Skeletal muscle satellite cell (primary cell): Measurements from ENCODE around the gene ARHGEF16.

Experiments
- H3K27me3 ChIP-seq: 2 replicates; pipeline ENCODE4 v1.7.0; 2013; ENCODE audit warnings: low read length; ENCODE audit not compliant: control insufficient read depth, insufficient read depth
- H3K36me3 ChIP-seq: 2 replicates; pipeline ENCODE4 v1.7.0; 2013; ENCODE audit warnings: mild to moderate bottlenecking, control low read depth, low read length; ENCODE audit not compliant: insufficient read depth
- H3K4me1 ChIP-seq: 2 replicates; pipeline ENCODE4 v1.7.0; 2013; ENCODE audit warnings: low read length; ENCODE audit not compliant: control insufficient read depth, insufficient read depth
- H3K4me2 ChIP-seq: 2 replicates; pipeline ENCODE4 v1.7.0; 2013; ENCODE audit warnings: mild to moderate bottlenecking, low read length
- H3K4me3 ChIP-seq: 2 replicates; pipeline ENCODE4 v1.7.0; 2013; ENCODE audit warnings: low read length
- H3K9ac ChIP-seq: 2 replicates; pipeline ENCODE4 v1.7.0; 2013; ENCODE audit warnings: mild to moderate bottlenecking, low read depth, low read length, moderate library complexity
- H3K9me3 ChIP-seq: replicated peaks from 2 replicates; pipeline ENCODE4 v1.7.0; 2013; ENCODE audit warnings: mild to moderate bottlenecking, control low read depth, low read length

ARHGEF16 gene

DNA sequence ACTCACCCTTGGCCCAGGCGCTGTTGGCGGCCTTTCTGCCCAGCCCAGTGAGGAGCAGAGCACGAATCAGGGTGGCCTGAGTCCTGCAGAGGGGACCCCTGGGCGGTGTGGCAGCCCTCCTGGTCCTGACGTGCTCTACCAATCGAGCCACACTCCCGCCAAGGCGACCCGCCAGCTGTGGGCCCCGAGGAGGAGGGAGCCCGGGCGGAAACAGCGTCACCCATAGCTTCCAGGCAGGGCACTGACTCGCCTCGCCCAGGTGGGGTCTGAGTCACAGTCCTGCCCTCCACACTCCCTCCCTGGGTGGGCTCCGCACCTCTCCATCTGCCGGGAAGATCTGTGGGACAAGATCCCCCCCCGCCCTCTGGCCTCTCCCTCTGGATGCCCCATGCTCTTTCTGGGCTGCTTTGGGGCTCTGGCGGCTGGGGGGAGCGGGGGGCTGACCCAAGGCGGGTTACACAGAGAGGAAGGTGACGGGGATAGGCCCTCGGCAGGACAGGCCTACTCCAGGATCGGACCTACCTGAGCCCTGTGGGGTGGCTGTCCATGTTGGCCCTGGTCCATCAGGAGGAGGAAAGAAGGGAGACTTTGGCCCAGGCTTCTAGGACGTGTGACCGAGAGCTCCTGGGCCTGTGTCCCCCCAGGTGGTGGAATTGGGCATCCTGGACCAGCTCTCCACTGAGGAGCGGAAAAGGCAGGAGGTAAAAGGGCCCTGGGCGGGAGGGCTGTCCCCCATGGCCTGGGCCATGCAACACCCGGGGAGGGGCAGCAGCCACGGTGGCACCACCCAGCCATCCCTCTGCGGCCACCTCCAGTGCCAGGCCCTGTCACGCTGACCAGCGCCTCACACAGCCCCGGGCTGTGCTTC, 14.0 kb downstream of the ARHGEF16 start:
- Histone ChIP-seq H3K4me2 (no peak overlapping the region), H3K27me3 (peaks cover 34% of the 10 kb centered on the region), H3K9me3 (no peaks in the 10 kb centered on the region), H3K36me3 (no peaks in the 10 kb centered on the region), H3K4me1 (peaks cover 15% of the 10 kb centered on the region), H3K9ac (no peak overlapping the region), H3K4me3 (no peak overlapping the region)

DNA sequence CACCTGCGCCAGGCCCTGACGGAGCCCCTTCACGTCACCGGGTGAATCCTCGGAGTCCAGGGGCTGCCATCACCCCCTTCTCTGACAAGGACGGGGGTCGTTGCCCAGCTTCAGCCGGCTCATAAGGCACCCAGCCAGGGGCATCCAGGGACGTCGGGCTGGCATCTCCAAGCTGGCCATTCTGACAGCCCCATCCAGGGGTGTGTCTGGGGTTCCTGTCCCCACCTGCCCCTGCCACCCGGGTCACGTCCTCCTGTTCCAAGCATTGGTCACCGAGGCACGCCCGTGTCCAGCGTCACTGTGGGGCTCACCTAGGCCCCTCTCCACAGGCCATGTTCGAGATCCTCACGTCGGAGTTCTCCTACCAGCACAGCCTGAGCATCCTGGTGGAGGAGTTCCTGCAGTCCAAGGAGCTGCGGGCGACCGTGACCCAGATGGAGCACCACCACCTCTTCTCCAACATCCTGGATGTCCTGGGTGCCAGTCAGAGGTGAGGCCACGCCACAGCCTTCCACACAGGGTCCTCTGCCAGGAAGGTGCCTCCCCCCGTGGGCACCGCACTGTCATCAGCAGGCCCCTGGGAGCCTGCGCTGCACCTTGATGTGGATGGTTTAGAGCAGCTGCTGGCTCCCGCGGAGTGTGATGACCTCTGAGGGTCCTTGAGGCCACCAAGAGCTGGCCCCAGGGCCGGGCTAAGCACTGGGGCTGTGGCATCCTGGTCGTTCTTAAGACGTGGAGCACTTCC, 14.8 kb downstream of the ARHGEF16 start:
- Histone ChIP-seq H3K27me3 (peaks cover 26% of the 10 kb centered on the region), H3K9me3 (no peaks in the 10 kb centered on the region), H3K4me1 (peaks cover 20% of the 10 kb centered on the region), H3K4me2 (no peak overlapping the region), H3K4me3 (no peak overlapping the region), H3K9ac (no peak overlapping the region), H3K36me3 (no peaks in the 10 kb centered on the region)

DNA sequence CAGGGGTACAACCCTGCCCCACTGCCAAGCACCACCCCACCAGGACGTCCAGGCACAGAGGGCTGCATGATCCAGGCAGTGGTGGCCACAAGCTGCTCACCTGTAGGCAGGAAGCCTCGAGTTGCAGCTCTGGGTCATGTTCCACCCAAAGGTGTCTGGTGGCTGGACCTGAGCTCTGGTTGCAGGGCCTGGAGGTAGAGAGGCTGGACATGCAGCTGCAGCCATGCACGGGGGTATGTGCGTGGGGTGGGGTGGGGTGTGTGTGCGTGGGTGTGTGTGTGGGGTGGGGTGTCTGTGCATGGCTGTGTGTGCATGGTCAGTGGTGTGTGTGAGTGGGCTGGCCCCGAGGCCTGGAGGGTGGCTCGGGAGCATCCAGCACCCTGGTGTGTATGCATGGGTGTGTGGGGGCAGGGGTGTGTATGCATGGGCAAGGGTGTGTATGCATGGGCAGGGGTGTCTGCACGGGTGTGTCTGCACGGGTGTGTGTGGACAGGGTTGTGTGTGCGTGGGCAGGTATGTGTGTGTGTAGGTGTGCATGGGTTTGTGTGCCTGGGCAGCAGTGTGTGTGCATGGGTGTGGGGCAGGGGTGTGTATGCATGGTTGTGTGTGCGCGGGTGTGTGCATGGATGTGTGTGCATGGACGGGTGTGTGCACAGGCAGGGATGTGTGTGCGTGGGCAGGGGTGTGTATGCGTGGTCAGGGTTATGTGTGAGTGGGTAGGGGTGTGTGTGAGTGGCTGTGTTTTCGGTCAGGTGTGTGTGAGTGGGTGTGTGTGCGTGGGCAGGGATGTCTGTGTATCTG, 15.6 kb downstream of the ARHGEF16 start:
- H3K36me3 ChIP-seq = no peaks in the 10 kb centered on the region
- peaks cover 20% of the 10 kb centered on the region for H3K27me3 ChIP-seq
- H3K4me1 ChIP-seq = peaks cover 20% of the 10 kb centered on the region
- no peak overlapping the region for H3K4me2 ChIP-seq
- no peaks in the 10 kb centered on the region for H3K9me3 ChIP-seq
- H3K4me3 ChIP-seq = no peak overlapping the region
- no peak overlapping the region for H3K9ac ChIP-seq

DNA sequence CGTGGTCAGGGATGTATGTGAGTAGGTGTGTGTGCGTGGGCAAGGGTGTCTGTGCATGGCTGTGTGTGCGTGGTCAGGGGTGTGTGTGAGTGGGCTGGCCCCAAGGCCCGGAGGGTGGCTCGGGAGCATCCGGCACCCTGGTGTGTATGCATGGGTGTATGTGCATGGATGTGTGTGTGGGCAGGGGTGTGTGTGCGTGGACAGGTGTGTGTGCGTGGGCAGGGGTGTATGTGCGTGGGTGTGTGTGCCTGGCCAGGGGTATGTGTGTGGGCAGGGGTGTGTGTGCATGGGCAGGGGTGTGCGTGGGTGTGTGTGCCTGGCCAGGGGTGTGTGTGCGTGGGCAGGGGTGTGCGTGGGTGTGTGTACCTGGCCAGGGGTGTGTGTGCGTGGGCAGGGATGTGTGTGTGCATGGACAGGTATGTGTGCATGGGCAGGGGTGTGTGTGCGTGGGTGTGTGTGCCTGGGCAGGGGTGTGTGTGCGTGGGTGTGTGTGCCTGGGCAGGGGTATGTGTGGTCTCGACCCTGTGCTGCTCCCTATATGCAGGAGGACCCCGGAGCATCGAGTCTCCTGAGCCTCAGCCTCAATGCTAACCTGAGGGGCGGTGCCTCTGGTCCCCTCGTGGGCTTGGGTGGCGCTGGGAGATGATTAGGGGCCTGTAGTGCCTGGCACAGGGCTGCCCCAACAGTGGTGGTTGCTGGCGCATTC, 16.3 kb downstream of the ARHGEF16 start:
- H3K9ac ChIP-seq = no peak overlapping the region
- no peak overlapping the region for H3K4me3 ChIP-seq

DNA sequence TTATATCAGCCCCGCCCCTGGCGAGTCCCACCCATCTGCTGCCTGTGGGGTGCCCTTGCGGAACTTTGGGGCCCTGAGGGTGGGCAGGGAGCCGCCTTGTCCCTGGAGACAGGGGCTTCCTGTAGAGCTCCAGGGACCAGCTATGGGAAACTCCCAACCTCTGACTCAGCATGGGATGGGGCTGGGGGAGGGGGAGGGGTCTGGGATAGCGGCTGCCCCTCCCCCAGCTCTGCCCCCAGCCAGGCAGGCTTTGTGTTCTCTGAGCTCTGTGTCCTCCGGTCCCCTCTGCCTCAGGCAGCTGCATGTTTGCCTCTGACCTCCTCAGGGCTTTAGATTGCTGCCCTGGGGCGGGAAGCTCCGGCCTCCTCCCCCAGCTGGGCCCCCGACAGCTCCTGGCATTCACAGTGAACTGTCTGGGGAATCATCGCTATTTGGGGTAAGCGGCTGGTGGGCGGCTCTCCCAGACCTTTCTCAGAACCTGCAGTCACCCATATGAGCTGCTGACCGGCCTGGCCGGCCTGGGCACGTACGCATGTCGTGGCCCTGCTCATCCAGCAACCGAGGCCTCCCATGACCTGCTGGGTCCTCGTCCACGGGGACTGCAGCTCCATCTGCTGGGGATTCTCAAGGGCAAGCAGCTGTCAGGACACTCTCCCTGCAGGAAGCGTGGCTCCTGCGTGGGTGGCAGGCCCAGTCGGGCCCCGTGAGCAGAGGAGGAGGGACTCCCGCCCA, 17.1 kb downstream of the ARHGEF16 start:
- Histone ChIP-seq H3K36me3 (no peaks in the 10 kb centered on the region), H3K4me1 (peaks cover 20% of the 10 kb centered on the region), H3K9me3 (no peaks in the 10 kb centered on the region), H3K27me3 (peaks cover 8% of the 10 kb centered on the region), H3K4me2 (peak overlapping the region; percentile 22), H3K9ac (peak overlapping the region; percentile 25), H3K4me3 (no peak overlapping the region)

More for the DNA sequence above, 16.3 kb downstream of the ARHGEF16 start:
- Histone ChIP-seq H3K9me3 (no peaks in the 10 kb centered on the region), H3K4me2 (no peak overlapping the region), H3K27me3 (peaks cover 15% of the 10 kb centered on the region), H3K36me3 (no peaks in the 10 kb centered on the region), H3K4me1 (peaks cover 20% of the 10 kb centered on the region)

DNA sequence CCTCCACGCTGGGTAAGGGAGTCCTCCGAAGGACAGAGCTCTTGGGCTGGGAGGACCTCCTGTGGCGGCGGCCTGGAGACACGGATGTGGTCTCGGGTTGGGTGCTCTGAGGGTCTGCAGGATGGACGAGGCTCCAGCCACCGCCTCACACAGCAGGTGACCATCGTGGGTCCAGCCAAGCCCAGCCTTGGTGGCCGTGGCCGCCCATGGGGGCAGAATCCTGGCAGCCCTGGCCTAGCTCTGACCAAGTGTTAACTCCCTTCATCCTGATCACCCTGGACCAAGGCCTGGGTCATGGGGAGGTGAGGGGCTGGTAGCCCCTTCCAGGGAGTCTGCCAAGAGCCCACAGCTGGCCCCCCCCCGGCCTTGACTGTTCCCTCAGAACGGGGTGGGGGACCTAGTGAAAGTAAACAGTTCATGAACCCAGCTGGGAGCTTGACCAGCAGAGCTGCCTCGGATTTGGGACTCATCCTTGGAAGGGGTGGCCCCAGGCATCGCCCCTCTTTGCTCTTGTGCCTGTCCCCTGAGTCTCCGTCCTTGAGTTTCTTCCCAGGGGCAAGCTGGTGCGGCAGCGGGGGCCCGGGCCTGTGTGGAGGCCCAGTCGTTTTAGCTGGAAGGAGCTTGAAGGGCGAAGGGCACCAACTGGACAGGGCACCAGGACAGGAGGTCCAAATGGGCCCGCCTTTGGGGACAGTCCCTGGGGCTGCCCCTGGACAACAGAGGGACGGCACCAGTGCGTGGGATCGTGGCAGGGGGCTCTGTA, 17.8 kb downstream of the ARHGEF16 start:
- H3K4me2 ChIP-seq = no peak overlapping the region
- no peaks in the 10 kb centered on the region for H3K36me3 ChIP-seq
- no peak overlapping the region for H3K4me3 ChIP-seq
- no peak overlapping the region for H3K9ac ChIP-seq
- H3K4me1 ChIP-seq = peaks cover 20% of the 10 kb centered on the region
- H3K9me3 ChIP-seq = no peaks in the 10 kb centered on the region
- H3K27me3 ChIP-seq = peaks cover 4% of the 10 kb centered on the region

DNA sequence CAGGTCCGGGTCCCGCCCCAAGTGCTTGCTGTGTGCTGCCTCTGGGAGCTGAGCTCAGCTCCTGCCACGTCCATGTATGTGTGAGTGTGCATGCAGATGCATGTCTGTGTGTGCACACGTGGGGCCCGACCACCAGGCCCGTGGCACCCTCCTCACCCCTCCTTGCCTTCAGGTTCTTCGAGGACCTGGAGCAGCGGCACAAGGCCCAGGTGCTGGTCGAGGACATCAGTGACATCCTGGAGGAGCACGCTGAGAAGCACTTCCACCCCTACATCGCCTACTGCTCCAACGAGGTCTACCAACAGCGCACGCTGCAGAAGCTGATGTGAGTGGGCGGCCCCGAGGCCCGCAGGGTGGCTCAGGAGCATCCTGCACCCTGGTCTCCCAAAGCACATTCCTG, 18.4 kb downstream of the ARHGEF16 start:
- no peak overlapping the region for H3K9ac ChIP-seq
- H3K9me3 ChIP-seq = no peaks in the 10 kb centered on the region
- H3K27me3 ChIP-seq = peaks cover 2% of the 10 kb centered on the region
- no peak overlapping the region for H3K4me3 ChIP-seq
- H3K4me1 ChIP-seq = peaks cover 20% of the 10 kb centered on the region
- H3K36me3 ChIP-seq = no peaks in the 10 kb centered on the region
- H3K4me2 ChIP-seq = no peak overlapping the region

DNA sequence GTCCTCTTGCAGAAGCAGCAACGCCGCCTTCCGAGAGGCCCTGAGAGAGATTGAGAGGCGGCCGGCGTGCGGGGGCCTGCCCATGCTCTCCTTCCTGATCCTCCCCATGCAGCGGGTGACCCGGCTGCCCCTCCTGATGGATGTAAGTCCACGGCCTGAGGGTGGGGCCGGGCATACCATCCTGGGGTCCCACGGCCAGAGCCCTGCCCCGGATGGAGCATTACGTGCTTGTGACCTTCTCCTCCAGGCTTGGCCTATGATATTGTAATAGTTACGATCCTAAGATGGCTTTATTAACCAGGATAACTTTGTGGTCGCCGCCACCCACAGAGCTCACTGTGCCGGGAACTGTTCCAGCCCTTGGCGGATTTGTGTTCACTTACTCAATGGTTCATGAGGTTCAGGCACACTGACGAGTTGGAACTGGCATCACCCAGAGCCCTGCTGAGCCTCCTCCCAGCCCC, 18.9 kb downstream of the ARHGEF16 start:
- Histone ChIP-seq H3K9me3 (no peaks in the 10 kb centered on the region), H3K27me3 (no peaks in the 10 kb centered on the region), H3K4me3 (no peak overlapping the region), H3K4me2 (peak overlapping the region; percentile 37), H3K36me3 (no peaks in the 10 kb centered on the region), H3K9ac (no peak overlapping the region), H3K4me1 (peaks cover 20% of the 10 kb centered on the region)

DNA sequence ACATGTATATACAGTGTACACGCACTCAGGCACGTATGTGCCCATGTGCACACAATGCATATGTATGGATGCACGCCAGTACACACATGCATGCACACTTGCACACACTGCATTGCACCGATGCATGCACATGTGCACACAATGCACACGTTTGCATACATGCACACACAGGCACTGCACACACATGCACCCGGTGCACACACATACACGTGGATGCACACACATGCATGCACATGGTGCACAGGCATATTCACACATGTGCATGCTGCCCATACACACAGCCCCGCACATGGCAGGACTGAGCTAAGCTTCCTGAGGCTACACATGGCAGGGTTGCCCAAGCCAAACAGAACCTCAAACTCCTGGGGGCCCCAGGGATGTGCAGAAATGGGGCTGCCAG, 19.6 kb downstream of the ARHGEF16 start:
- H3K36me3 ChIP-seq = no peaks in the 10 kb centered on the region
- no peak overlapping the region for H3K4me3 ChIP-seq
- H3K9me3 ChIP-seq = no peaks in the 10 kb centered on the region
- no peak overlapping the region for H3K9ac ChIP-seq
- H3K27me3 ChIP-seq = no peaks in the 10 kb centered on the region
- peaks cover 20% of the 10 kb centered on the region for H3K4me1 ChIP-seq
- H3K4me2 ChIP-seq = no peak overlapping the region

DNA sequence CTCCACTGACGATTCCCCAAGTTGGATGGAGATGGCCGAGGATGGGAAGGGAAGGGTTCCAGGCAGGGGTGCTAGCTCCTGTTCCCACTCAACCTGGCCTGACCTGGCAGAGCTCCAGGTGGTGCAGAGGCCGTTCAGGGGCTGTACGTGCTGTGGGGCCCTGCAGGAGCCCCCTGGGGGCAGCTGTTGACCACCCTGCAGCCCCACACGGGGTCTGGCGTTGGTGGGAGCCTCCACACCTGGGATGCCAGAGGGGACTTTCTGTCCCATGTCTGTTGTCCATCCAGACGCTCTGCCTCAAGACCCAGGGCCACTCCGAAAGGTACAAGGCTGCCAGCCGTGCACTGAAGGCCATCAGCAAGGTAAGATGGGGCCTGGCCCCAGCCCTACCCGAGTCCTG, 20.0 kb downstream of the ARHGEF16 start:
- Histone ChIP-seq H3K4me3 (no peak overlapping the region), H3K4me2 (no peak overlapping the region), H3K27me3 (peaks cover under 1% of the 10 kb centered on the region), H3K4me1 (peaks cover 20% of the 10 kb centered on the region), H3K9ac (no peak overlapping the region), H3K9me3 (no peaks in the 10 kb centered on the region), H3K36me3 (no peaks in the 10 kb centered on the region)
